MM.1S (cell line): ENCODE data around the gene SNX25.

Experiments
- CTCF ChIP-seq: fragments of 300-600 bp; sonication (generic); IDR thresholded peaks from 2 replicates; pipeline ENCODE4 v1.5.1; 2016; ENCODE audit warnings: antibody characterized with exemption, low read length, mixed read lengths
- EZH2 ChIP-seq: fragments of 300-600 bp; sonication (generic); optimal IDR thresholded peaks from 2 replicates; pipeline ENCODE3; 2017; ENCODE audit warnings: low read depth, mild to moderate bottlenecking, antibody characterized with exemption, low read length, mixed read lengths
- EZH2phosphoT487 ChIP-seq: fragments of 300-600 bp; sonication (generic); IDR thresholded peaks from 2 replicates; pipeline ENCODE4 v1.6.1; 2018; ENCODE audit warnings: antibody characterized with exemption, low read length

- TF ChIP-seq EZH2phosphoT487 (no peak), CTCF (no peak), EZH2 (no peak)
Observed at GRCh38 chr4:185203486-185204237, 5.7 kb upstream of the SNX25 start, which contains the start of gene CFAP97.
